Activated B cell treated with CpG ODN at 0.5 μM for 24 hours (primary cell): ENCODE results near the gene HAPSTR1. TPM values are rescaled to one million over a fixed set of nuclear protein-coding genes. Genes with fewer than 3 reads are reported as not detected.

ENCODE experiments used
- ATAC-seq: fragments of 200-7000 bp; cut with Tn5 transposase; one replicate; pipeline ENCODE4 v1.10.0; 2021; ENCODE audit warnings: low read depth, mild to moderate bottlenecking, moderate library complexity
- CTCF ChIA-PET: fragments of 350-600 bp; sonication (Branson Sonifier 250); formaldehyde crosslinking; loops from one replicate; lab custom pipeline; 2021; ENCODE audit warnings: antibody characterized with exemption; lab: Charles Lee
- POLR2A ChIA-PET: fragments of 350-600 bp; sonication (Branson Sonifier 250); formaldehyde crosslinking; loops from one replicate; lab custom pipeline; 2021; ENCODE audit warnings: antibody characterized with exemption; lab: Charles Lee
- DNase-seq: peaks from one replicate; pipeline ENCODE4 v3.0.0; 2022
- H3K27ac Mint-ChIP-seq: one replicate; pipeline ENCODE4 v1.8.0; 2020; ENCODE audit warnings: mixed read lengths
- H3K27me3 Mint-ChIP-seq: one replicate; pipeline ENCODE4 v1.8.0; 2021; ENCODE audit warnings: mixed read lengths
- H3K36me3 Mint-ChIP-seq: one replicate; pipeline ENCODE4 v1.8.0; 2021; ENCODE audit warnings: low read depth, mixed read lengths
- H3K4me1 Mint-ChIP-seq: one replicate; pipeline ENCODE4 v1.8.0; 2021; ENCODE audit warnings: mixed read lengths
- H3K4me3 Mint-ChIP-seq: one replicate; pipeline ENCODE4 v1.8.0; 2020; ENCODE audit warnings: mild to moderate bottlenecking, mixed read lengths
- H3K9me3 Mint-ChIP-seq: one replicate; pipeline ENCODE4 v1.8.0; 2020; ENCODE audit warnings: mixed read lengths
- intact Hi-C: fragments of 100-400 bp; cut with micrococcal nuclease; formaldehyde crosslinking; loops from one replicate; pipeline ENCODE4 v1.15.1; 2024
- total RNA-seq: library from RNA; stranded (reverse); gene quantifications from 2 replicates; pipeline ENCODE4 v1.2.3, GENCODE V29; 2022
- TF ChIP-seq, protein P1 (sequence below): fragments of 200-600 bp; IDR thresholded peaks from one replicate; pipeline ENCODE4 v1.8.0; 2022; ENCODE audit warnings: antibody characterized with exemption, mild to moderate bottlenecking

HAPSTR1 gene
- total RNA-seq, 1 donor from 2014 or later, result 85.6 TPM

DNA sequence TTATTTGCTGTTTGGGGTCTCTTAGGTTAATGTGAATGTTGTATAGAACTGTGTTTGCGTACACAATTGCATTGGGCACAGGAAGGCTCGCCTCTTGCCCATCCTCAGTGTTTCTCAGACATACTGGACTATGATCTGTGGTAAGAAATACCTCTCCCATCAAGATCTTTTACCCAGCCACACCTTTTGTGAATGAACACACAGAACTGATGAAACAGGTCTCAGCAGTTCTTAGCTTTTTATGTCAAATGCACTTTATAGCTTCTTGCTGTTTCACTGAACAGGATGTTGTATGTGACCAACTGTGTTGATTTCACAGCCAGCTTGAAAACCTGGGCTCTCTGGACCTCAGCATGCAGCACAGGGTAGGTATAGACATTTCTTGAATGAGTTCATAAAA lies 31.5 kb downstream of the HAPSTR1 start:
- TF ChIP-seq, protein P1, sequence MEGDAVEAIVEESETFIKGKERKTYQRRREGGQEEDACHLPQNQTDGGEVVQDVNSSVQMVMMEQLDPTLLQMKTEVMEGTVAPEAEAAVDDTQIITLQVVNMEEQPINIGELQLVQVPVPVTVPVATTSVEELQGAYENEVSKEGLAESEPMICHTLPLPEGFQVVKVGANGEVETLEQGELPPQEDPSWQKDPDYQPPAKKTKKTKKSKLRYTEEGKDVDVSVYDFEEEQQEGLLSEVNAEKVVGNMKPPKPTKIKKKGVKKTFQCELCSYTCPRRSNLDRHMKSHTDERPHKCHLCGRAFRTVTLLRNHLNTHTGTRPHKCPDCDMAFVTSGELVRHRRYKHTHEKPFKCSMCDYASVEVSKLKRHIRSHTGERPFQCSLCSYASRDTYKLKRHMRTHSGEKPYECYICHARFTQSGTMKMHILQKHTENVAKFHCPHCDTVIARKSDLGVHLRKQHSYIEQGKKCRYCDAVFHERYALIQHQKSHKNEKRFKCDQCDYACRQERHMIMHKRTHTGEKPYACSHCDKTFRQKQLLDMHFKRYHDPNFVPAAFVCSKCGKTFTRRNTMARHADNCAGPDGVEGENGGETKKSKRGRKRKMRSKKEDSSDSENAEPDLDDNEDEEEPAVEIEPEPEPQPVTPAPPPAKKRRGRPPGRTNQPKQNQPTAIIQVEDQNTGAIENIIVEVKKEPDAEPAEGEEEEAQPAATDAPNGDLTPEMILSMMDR, result no peak
- H3K9me3 Mint-ChIP-seq, result no peaks in the 10 kb centered on the region
- H3K36me3 Mint-ChIP-seq, result peaks cover 47% of the 10 kb centered on the region
- no peak for ATAC-seq
- POLR2A ChIA-PET, result interaction anchor here (0.7 to 3.2 kb wide), 2 partner anchors 22 to 32 kb away, joined by 3 to 12 read pairs; partner anchors contain the start of gene HAPSTR1
- peaks cover 72% of the 10 kb centered on the region for H3K4me1 Mint-ChIP-seq
- intact Hi-C loops, result no loop called here
- no peak overlapping the region for H3K4me3 Mint-ChIP-seq
- CTCF ChIA-PET, result no interaction called here
- H3K27ac Mint-ChIP-seq, result peak overlapping the region; percentile 84
- H3K27me3 Mint-ChIP-seq, result no peaks in the 10 kb centered on the region
- DNase-seq, result no peak

DNA sequence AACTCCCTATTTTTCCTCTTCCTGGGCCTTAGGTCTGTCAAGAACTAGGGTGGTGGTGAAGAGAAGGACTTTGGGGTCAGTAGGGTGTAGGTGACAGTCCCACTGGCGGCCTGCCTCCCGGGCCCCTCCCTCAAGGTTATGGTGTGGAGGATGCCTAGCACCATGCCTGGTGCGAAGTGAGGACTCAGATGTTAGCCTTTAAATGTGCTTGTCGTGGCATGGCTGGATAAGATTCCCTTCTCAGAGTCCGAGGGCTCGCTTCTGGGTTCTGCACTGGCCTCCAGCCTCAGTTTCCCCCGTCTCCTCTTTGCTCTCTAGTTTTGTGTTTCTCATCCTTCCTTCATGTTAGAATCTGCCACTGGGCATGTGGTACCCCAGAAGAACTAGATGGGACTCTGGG lies 32.0 kb downstream of the HAPSTR1 start:
- Mint-ChIP-seq H3K4me3 (no peak overlapping the region), H3K4me1 (peaks cover 73% of the 10 kb centered on the region), H3K9me3 (no peaks in the 10 kb centered on the region), H3K36me3 (peaks cover 42% of the 10 kb centered on the region), H3K27ac (peak overlapping the region; percentile 84), H3K27me3 (no peaks in the 10 kb centered on the region)
- ChIA-PET POLR2A (interaction anchor here (3.2 kb wide), 1 partner anchor 32 kb away, joined by 12 read pairs; the partner anchor contains the start of gene HAPSTR1), CTCF (interaction anchor here (1.5 kb wide), 1 partner anchor 11 kb away, joined by 5 read pairs; no protein-coding TSS in a partner anchor)
- intact Hi-C loops, result no loop called here
- ATAC-seq, result no peak
- TF ChIP-seq, protein P1, result no peak
- DNase-seq, result no peak

DNA sequence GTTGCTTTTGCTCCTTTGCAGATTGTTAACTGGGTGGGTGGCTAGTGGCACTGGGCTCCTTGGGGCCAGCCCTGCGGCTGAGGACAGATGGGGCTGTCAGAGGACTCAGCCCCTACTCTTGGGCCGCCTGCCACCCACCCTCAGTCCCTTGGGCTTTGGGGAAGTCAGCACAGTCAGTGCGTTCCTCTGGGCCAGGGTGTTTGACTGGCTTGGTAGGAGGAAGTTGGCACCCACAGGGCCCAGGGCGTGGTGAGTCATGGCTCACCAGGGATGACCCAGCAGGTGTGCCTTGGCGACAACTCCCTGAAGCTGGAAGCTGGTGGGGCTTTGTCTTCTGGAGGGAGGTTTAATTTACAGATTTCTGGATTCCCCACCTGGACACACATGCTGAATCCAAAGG lies 32.4 kb downstream of the HAPSTR1 start:
- ChIA-PET CTCF (interaction anchor here (1.5 kb wide), 1 partner anchor 11 kb away, joined by 5 read pairs; no protein-coding TSS in a partner anchor), POLR2A (interaction anchor here (1.0 to 3.2 kb wide), 2 partner anchors 33 to 1620 kb away, joined by 3 to 12 read pairs; partner anchors contain the start of gene HAPSTR1)
- peak; percentile 55 for DNase-seq
- intact Hi-C loops, result loop anchor here (1.0 to 2.0 kb wide), 2 partner anchors 10 to 33 kb away; partner anchors contain the start of gene HAPSTR1
- Mint-ChIP-seq H3K36me3 (peaks cover 38% of the 10 kb centered on the region), H3K9me3 (no peaks in the 10 kb centered on the region), H3K4me3 (peak overlapping the region; percentile 64), H3K4me1 (peaks cover 72% of the 10 kb centered on the region), H3K27me3 (no peaks in the 10 kb centered on the region), H3K27ac (peak overlapping the region; percentile 84)
- TF ChIP-seq, protein P1, result no peak
- ATAC-seq, result peak; percentile 91

DNA sequence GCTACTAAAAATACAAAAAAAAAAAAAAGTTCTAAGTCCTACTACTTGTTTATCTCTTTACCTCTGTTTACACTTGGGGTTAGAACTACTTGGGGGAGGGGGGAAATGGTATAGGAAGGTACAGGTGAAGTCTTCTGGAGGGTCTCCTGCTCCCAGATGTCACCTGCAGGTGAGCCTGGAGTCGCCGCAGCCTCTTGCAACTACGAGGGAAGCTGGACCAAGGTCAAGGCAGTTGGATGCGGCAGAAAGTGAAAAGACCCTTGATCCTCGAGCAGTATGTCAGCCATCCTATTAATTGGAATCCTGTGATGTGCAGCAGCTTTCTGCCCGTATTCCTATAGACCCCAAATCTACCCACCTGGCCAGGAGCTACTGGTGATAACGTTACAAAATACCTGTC lies 33.0 kb downstream of the HAPSTR1 start:
- ATAC-seq (no peak), DNase-seq (no peak)
- intact Hi-C loops, result loop anchor here (1.0 to 2.0 kb wide), 2 partner anchors 10 to 34 kb away; partner anchors contain the start of gene HAPSTR1
- POLR2A ChIA-PET, result interaction anchor here (1.0 to 3.2 kb wide), 2 partner anchors 33 to 1620 kb away, joined by 3 to 12 read pairs; partner anchors contain the start of gene HAPSTR1
- CTCF ChIA-PET, result interaction anchor here (1.3 to 1.5 kb wide), 2 partner anchors 10 to 14 kb away, joined by 4 to 5 read pairs; no protein-coding TSS in a partner anchor
- TF ChIP-seq, protein P1, result no peak
- Mint-ChIP-seq H3K27me3 (no peaks in the 10 kb centered on the region), H3K4me1 (peaks cover 70% of the 10 kb centered on the region), H3K36me3 (peaks cover 32% of the 10 kb centered on the region), H3K27ac (peak overlapping the region; percentile 84), H3K4me3 (peak overlapping the region; percentile 44), H3K9me3 (no peaks in the 10 kb centered on the region)

DNA sequence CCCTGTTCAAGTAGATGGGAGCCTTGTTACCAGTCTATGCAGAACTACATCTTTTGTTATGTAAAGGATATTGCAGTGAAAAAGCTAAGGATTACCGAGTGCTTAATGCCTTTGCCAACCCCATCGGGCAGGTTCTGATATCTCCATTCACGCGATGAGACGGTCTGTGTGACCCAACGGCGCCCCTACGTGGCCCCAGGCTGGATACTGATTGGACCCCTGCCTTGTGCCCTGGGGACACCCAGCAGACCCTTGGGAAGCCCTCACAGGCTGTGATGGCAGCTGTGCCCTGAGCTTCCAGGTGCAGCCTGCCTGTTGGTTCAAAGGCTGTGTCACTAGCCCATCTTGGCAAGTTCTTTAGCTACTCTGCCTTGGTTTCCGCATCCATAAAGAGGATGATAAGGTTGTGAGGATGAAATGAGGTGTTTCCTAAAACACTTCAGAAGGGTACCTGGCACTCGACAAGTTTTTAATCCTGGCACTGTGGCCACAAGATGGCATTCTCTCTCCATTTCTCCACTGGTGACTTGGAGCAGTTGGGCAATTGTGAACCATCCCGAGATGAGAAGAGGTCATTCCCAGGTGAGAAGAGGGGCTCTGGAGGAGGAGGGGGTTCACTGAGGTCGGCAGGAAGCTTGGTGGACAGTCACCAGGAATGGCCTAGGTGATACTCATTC lies 33.6 kb downstream of the HAPSTR1 start:
- Mint-ChIP-seq H3K36me3 (peaks cover 26% of the 10 kb centered on the region), H3K27ac (peak overlapping the region; percentile 36), H3K4me3 (no peak overlapping the region), H3K9me3 (no peaks in the 10 kb centered on the region), H3K4me1 (peaks cover 65% of the 10 kb centered on the region), H3K27me3 (no peaks in the 10 kb centered on the region)
- ChIA-PET POLR2A (interaction anchor here (1.0 to 3.2 kb wide), 2 partner anchors 34 to 1619 kb away, joined by 3 to 12 read pairs; partner anchors contain the start of gene HAPSTR1), CTCF (interaction anchor here (1.3 to 1.5 kb wide), 2 partner anchors 9 to 14 kb away, joined by 4 to 5 read pairs; no protein-coding TSS in a partner anchor)
- ATAC-seq (no peak), DNase-seq (no peak)
- intact Hi-C loops, result loop anchor here (1.0 to 2.0 kb wide), 2 partner anchors 9 to 34 kb away; partner anchors contain the start of gene HAPSTR1
- TF ChIP-seq, protein P1, result no peak
